ENCODE results near the gene PRAF2.
A peak's percentile ranks its signal among the peaks of the same experiment; 100 is the strongest.

PRAF2 gene

GRCh38 chrX:49072712-49073095 is 1.1 kb downstream of the PRAF2 start:
- no peak for DNase-seq (ENCODE audit: low read depth in 2 of 2)

- DNase-seq (ENCODE audit: low read depth in 2 of 2), result no peak
Observed at GRCh38 chrX:49071877-49072711, 1.7 kb downstream of the PRAF2 start.

- DNase-seq (ENCODE audit: low read depth in 2 of 2), result no peak
Observed at GRCh38 chrX:49070988-49071387, 2.8 kb downstream of the PRAF2 start.

GRCh38 chrX:49069038-49069437 is 4.8 kb downstream of the PRAF2 start:
- DNase-seq (ENCODE audit: low read depth in 2 of 2), result no peak

- no peak for DNase-seq (ENCODE audit: low read depth in 2 of 2)
Observed at GRCh38 chrX:49067285-49068120, 6.3 kb downstream of the PRAF2 start.

GRCh38 chrX:49066690-49067089 is 7.1 kb downstream of the PRAF2 start:
- no peak for DNase-seq (ENCODE audit: low read depth in 2 of 2)

- DNase-seq (ENCODE audit: low read depth in 2 of 2), result no peak
Observed at GRCh38 chrX:49066278-49066677, 7.5 kb downstream of the PRAF2 start.

- no peak for DNase-seq (ENCODE audit: low read depth in 2 of 2)
Observed at GRCh38 chrX:49064735-49065134, 9.1 kb downstream of the PRAF2 start.

- no peak for DNase-seq (ENCODE audit: low read depth in 2 of 2)
Observed at GRCh38 chrX:49064303-49064702, 9.5 kb downstream of the PRAF2 start.

- no peak for DNase-seq (ENCODE audit: low read depth in 2 of 2)
Observed at GRCh38 chrX:49063715-49064114, 10.1 kb downstream of the PRAF2 start.

GRCh38 chrX:49061916-49062315 is 11.9 kb downstream of the PRAF2 start:
- DNase-seq (ENCODE audit: low read depth in 2 of 2), result no peak

GRCh38 chrX:49061490-49061889 is 12.3 kb downstream of the PRAF2 start:
- no peak for DNase-seq (ENCODE audit: low read depth in 2 of 2)

- DNase-seq (ENCODE audit: low read depth in 2 of 2), result no peak
Observed at GRCh38 chrX:49060914-49061313, 12.9 kb downstream of the PRAF2 start.

- DNase-seq (ENCODE audit: low read depth in 2 of 2), result no peak
Observed at GRCh38 chrX:49059681-49060085, 14.1 kb downstream of the PRAF2 start.

GRCh38 chrX:49059201-49059600 is 14.6 kb downstream of the PRAF2 start:
- no peak for DNase-seq (ENCODE audit: low read depth in 2 of 2)

GRCh38 chrX:49058794-49059193 is 15.0 kb downstream of the PRAF2 start, which contains the start of gene CCDC120:
Gene CCDC120 (plus strand): TSS chrX:49058999. CDS start chrX:49062042, 3,043 bp downstream.
- DNase-seq (ENCODE audit: low read depth in 2 of 2), result no peak

- DNase-seq (ENCODE audit: low read depth in 2 of 2), result no peak
Observed at GRCh38 chrX:49054073-49054762, 19.6 kb downstream of the PRAF2 start.

- peak; percentile 42 to 62 for DNase-seq (ENCODE audit: low read depth in 2 of 2)
Observed at GRCh38 chrX:49053223-49054072, 20.4 kb downstream of the PRAF2 start.

- no peak for DNase-seq (ENCODE audit: low read depth in 2 of 2)
Observed at GRCh38 chrX:49043987-49044281, 29.9 kb downstream of the PRAF2 start.

GRCh38 chrX:49043220-49043986 is 30.4 kb downstream of the PRAF2 start, which contains the start of gene TFE3:
Gene TFE3 (minus strand): TSS chrX:49043357. CDS start chrX:49043226, 131 bp downstream.
- peak; percentile 90 to 92 for DNase-seq (ENCODE audit: low read depth in 2 of 2)
